ENCODE results near the gene SIX4.

The SIX4 gene

GRCh38 chr14:60684203-60684602 is 39.9 kb downstream of the SIX4 start:
- Histone ChIP-seq H3K4me3 (ENCODE audit: low read length) (no peak overlapping the region), H3K4me1 (ENCODE audit: control insufficient read depth, low read length) (peaks cover 4% of the 10 kb centered on the region; the same call in 1 of the 2 replicates), H3K36me3 (ENCODE audit: control insufficient read depth, low read length) (no peaks in the 10 kb centered on the region), H3K4me2 (ENCODE audit: low read length) (no peak overlapping the region), H3K9me3 (ENCODE audit: control insufficient read depth, insufficient read depth, low read length) (no peaks in the 10 kb centered on the region), H3F3A (ENCODE audit: control insufficient read depth, insufficient read depth) (no peaks in the 10 kb centered on the region), H3K27ac (ENCODE audit: low read depth, low read length) (no peak overlapping the region), H3K9me2 (replicated peaks; ENCODE audit: control insufficient read depth, low read length) (no peaks in the 10 kb centered on the region), H3K27me3 (ENCODE audit: control insufficient read depth, low read length) (no peaks in the 10 kb centered on the region), H3K79me2 (ENCODE audit: control insufficient read depth, low read length) (no peaks in the 10 kb centered on the region), H4K20me1 (ENCODE audit: control insufficient read depth, insufficient read depth, low read depth, low read length) (no peaks in the 10 kb centered on the region)
- TF ChIP-seq EZH2phosphoT487 (IDR thresholded peaks at IDR 0.05; ENCODE audit: borderline replicate concordance, low read length), result no peak
- TF ChIP-seq, protein P1, sequence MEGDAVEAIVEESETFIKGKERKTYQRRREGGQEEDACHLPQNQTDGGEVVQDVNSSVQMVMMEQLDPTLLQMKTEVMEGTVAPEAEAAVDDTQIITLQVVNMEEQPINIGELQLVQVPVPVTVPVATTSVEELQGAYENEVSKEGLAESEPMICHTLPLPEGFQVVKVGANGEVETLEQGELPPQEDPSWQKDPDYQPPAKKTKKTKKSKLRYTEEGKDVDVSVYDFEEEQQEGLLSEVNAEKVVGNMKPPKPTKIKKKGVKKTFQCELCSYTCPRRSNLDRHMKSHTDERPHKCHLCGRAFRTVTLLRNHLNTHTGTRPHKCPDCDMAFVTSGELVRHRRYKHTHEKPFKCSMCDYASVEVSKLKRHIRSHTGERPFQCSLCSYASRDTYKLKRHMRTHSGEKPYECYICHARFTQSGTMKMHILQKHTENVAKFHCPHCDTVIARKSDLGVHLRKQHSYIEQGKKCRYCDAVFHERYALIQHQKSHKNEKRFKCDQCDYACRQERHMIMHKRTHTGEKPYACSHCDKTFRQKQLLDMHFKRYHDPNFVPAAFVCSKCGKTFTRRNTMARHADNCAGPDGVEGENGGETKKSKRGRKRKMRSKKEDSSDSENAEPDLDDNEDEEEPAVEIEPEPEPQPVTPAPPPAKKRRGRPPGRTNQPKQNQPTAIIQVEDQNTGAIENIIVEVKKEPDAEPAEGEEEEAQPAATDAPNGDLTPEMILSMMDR (IDR thresholded peaks at IDR 0.05; ENCODE audit: low read depth, low read length, poor library complexity, severe bottlenecking), result no peak

- peaks cover 4% of the 10 kb centered on the region; the same call in 1 of the 2 replicates for H3K4me1 ChIP-seq (ENCODE audit: control insufficient read depth, low read length)
- no peaks in the 10 kb centered on the region for H3K36me3 ChIP-seq (ENCODE audit: control insufficient read depth, low read length)
- no peaks in the 10 kb centered on the region for H3K9me2 ChIP-seq (replicated peaks; ENCODE audit: control insufficient read depth, low read length)
- H4K20me1 ChIP-seq (ENCODE audit: control insufficient read depth, insufficient read depth, low read depth, low read length), result no peaks in the 10 kb centered on the region
- H3K9me3 ChIP-seq (ENCODE audit: control insufficient read depth, insufficient read depth, low read length), result no peaks in the 10 kb centered on the region
- no peak overlapping the region for H3K27ac ChIP-seq (ENCODE audit: low read depth, low read length)
- TF ChIP-seq EZH2phosphoT487 (IDR thresholded peaks at IDR 0.05; ENCODE audit: borderline replicate concordance, low read length), result no peak
- TF ChIP-seq, protein P1 (IDR thresholded peaks at IDR 0.05; ENCODE audit: low read depth, low read length, poor library complexity, severe bottlenecking), result no peak
- no peaks in the 10 kb centered on the region for H3K79me2 ChIP-seq (ENCODE audit: control insufficient read depth, low read length)
- no peak overlapping the region for H3K4me2 ChIP-seq (ENCODE audit: low read length)
- no peaks in the 10 kb centered on the region for H3F3A ChIP-seq (ENCODE audit: control insufficient read depth, insufficient read depth)
- no peaks in the 10 kb centered on the region for H3K27me3 ChIP-seq (ENCODE audit: control insufficient read depth, low read length)
- H3K4me3 ChIP-seq (ENCODE audit: low read length), result no peak overlapping the region
These were observed 42.9 kb downstream of the SIX4 start for GRCh38 chr14:60681271-60681670.

DNA sequence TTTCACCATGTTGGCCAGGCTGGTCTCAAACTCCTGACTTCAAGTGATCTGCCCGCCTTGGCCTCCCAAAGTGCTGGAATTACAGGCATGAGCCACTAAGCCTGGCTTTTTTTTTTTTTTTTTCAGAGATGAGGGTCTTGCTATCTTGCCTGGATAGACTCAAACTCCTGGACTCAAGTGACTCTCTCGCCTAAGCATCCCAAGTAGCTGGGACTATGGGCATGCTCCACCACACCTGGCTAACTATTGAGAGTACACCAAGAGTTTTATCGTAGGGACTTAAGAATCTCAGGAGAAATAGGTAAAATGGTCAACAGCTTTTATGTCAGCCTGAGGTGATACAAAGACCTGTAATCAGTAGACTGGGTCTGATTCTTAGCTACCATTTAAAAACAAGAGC is 43.6 kb downstream of the SIX4 start:
- Histone ChIP-seq H3K36me3 (ENCODE audit: control insufficient read depth, low read length) (no peaks in the 10 kb centered on the region), H3F3A (ENCODE audit: control insufficient read depth, insufficient read depth) (no peaks in the 10 kb centered on the region), H3K4me2 (ENCODE audit: low read length) (no peak overlapping the region), H3K4me3 (ENCODE audit: low read length) (no peak overlapping the region), H3K79me2 (ENCODE audit: control insufficient read depth, low read length) (no peaks in the 10 kb centered on the region), H3K27ac (ENCODE audit: low read depth, low read length) (no peak overlapping the region), H3K4me1 (ENCODE audit: control insufficient read depth, low read length) (peaks cover 4% of the 10 kb centered on the region; the same call in 1 of the 2 replicates), H4K20me1 (ENCODE audit: control insufficient read depth, insufficient read depth, low read depth, low read length) (no peaks in the 10 kb centered on the region), H3K27me3 (ENCODE audit: control insufficient read depth, low read length) (no peaks in the 10 kb centered on the region), H3K9me2 (replicated peaks; ENCODE audit: control insufficient read depth, low read length) (no peaks in the 10 kb centered on the region), H3K9me3 (ENCODE audit: control insufficient read depth, insufficient read depth, low read length) (no peaks in the 10 kb centered on the region)
- TF ChIP-seq, protein P1 (IDR thresholded peaks at IDR 0.05; ENCODE audit: low read depth, low read length, poor library complexity, severe bottlenecking), result no peak
- TF ChIP-seq EZH2phosphoT487 (IDR thresholded peaks at IDR 0.05; ENCODE audit: borderline replicate concordance, low read length), result no peak
